Endothelial cell of umbilical vein (primary cell): ENCODE results near the gene UNC5C. TPM values are rescaled to one million over a fixed set of nuclear protein-coding genes. Genes with fewer than 3 reads are reported as not detected.

Source experiments
- BruUV-seq: library from RNA; stranded (reverse); fragments of 400-500 nt; replicated peaks from 2 replicates; lab custom pipeline; 2021; lab: Mats Ljungman, UMichigan
- CTCF ChIA-PET: fragments of 300-600, 350-600 bp; sonication (Branson Sonifier 250); formaldehyde crosslinking; loops from one replicate; lab custom pipeline; 2021; ENCODE audit warnings: antibody characterized with exemption, inconsistent platforms; lab: Charles Lee
- POLR2A ChIA-PET: fragments of 300-600, 350-600 bp; sonication (Branson Sonifier 250); formaldehyde crosslinking; loops from one replicate; lab custom pipeline; 2021; ENCODE audit warnings: antibody characterized with exemption, inconsistent platforms; lab: Charles Lee
- DNase-seq: peaks from one replicate; pipeline ENCODE4 v3.0.0-alpha.2; 2011; ENCODE audit warnings: low read depth, low spot score
- FAIRE-seq: peaks from 2 replicates; lab custom pipeline; 2011; peaks lifted over from hg19 to GRCh38; lab: Jason Lieb, UNC
- H2AFZ ChIP-seq: 2 replicates; pipeline ENCODE4 v1.6.0; 2012; ENCODE audit warnings: low read depth, low read length, control low read depth, inconsistent platforms
- H3K27ac ChIP-seq: 2 replicates; pipeline ENCODE4 v1.5.1; 2011; ENCODE audit warnings: low read depth, mild to moderate bottlenecking, control low read depth, low read length, moderate library complexity; ENCODE audit not compliant: insufficient read depth
- H3K27me3 ChIP-seq, 2 experiments: 2 replicates each; pipeline versions ENCODE4 v1.6.0 to v1.6.1; 2011; ENCODE audit warnings: low read length in 2 of 2, mixed read lengths in 1 of 2; ENCODE audit not compliant: control insufficient read depth in 2 of 2, insufficient read depth in 2 of 2
- H3K36me3 ChIP-seq, 2 experiments: 2 replicates in 1 of 2; 3 replicates in 1 of 2; pipeline ENCODE4 v1.5.1; 2011; ENCODE audit warnings: low read length in 2 of 2, mild to moderate bottlenecking in 1 of 2, moderate library complexity in 1 of 2; ENCODE audit not compliant: control insufficient read depth in 2 of 2, insufficient read depth in 2 of 2; ENCODE audit errors: extremely low read depth in 1 of 2
- H3K4me1 ChIP-seq: 3 replicates; pipeline ENCODE4 v1.5.1; 2011; ENCODE audit warnings: mild to moderate bottlenecking, low read length; ENCODE audit not compliant: control insufficient read depth, insufficient read depth; ENCODE audit errors: extremely low read depth
- H3K4me2 ChIP-seq: 2 replicates; pipeline ENCODE4 v1.6.1; 2011; ENCODE audit warnings: low read length, control low read depth, mixed read lengths; ENCODE audit not compliant: insufficient read depth
- H3K4me3 ChIP-seq, 3 experiments: fragments of 200-600 bp in 1 of 3; sonication (generic), shearing (Covaris generic) in 1 of 3; replicated peaks in 1 of 3; 2 replicates each; pipeline ENCODE4 v1.5.1; 2011 to 2016; ENCODE audit warnings: control low read depth in 3 of 3, low read length in 3 of 3, mild to moderate bottlenecking in 2 of 3, inconsistent platforms in 1 of 3, low read depth in 1 of 3, moderate library complexity in 1 of 3; ENCODE audit not compliant: insufficient read depth in 1 of 3
- H3K79me2 ChIP-seq: 2 replicates; pipeline ENCODE4 v1.6.0; 2012; ENCODE audit warnings: low read length, inconsistent platforms; ENCODE audit not compliant: control insufficient read depth, insufficient read depth
- H3K9ac ChIP-seq: replicated peaks from 2 replicates; pipeline ENCODE3; 2011; ENCODE audit warnings: low read length, control low read depth; ENCODE audit not compliant: insufficient read depth; ENCODE audit errors: extremely low read depth
- H3K9me1 ChIP-seq: replicated peaks from 3 replicates; pipeline ENCODE4 v1.6.0; 2011; ENCODE audit warnings: mild to moderate bottlenecking, low read length; ENCODE audit not compliant: control insufficient read depth, insufficient read depth; ENCODE audit errors: extremely low read depth
- H3K9me3 ChIP-seq: replicated peaks from 2 replicates; pipeline ENCODE4 v1.5.1; 2012; ENCODE audit warnings: low read length, inconsistent platforms; ENCODE audit not compliant: control insufficient read depth, insufficient read depth
- H4K20me1 ChIP-seq: replicated peaks from 2 replicates; pipeline ENCODE3; 2011; ENCODE audit warnings: mild to moderate bottlenecking, low read length; ENCODE audit not compliant: control insufficient read depth, insufficient read depth; ENCODE audit errors: extremely low read depth
- EZH2 ChIP-seq: IDR thresholded peaks from 2 replicates; pipeline ENCODE4 v1.6.1; 2012; ENCODE audit warnings: borderline replicate concordance, low read depth, mild to moderate bottlenecking, moderate library complexity, low read length, inconsistent platforms; ENCODE audit not compliant: severe bottlenecking
- FOS ChIP-seq: IDR thresholded peaks from 2 replicates; pipeline ENCODE4 v1.6.1; 2011; ENCODE audit warnings: mild to moderate bottlenecking, low read length, moderate library complexity, borderline replicate concordance; ENCODE audit not compliant: insufficient read depth
- GATA2 ChIP-seq: IDR thresholded peaks from 2 replicates; pipeline ENCODE4 v1.7.0; 2011; ENCODE audit warnings: low read depth, mild to moderate bottlenecking, moderate library complexity, mixed read lengths, low read length; ENCODE audit not compliant: insufficient read length, insufficient read depth
- JUN ChIP-seq: IDR thresholded peaks from 2 replicates; pipeline ENCODE4 v1.6.1; 2011; ENCODE audit warnings: borderline replicate concordance, low read depth; ENCODE audit not compliant: insufficient read length, insufficient read depth
- MYC ChIP-seq: IDR thresholded peaks from one replicate; pipeline ENCODE4 v1.6.1; 2011; ENCODE audit warnings: mild to moderate bottlenecking, low read depth, low read length
- POLR2AphosphoS5 ChIP-seq: IDR thresholded peaks from 2 replicates; pipeline ENCODE4 v1.6.1; 2012; ENCODE audit warnings: low read depth, mild to moderate bottlenecking, control low read depth, low read length, moderate library complexity; ENCODE audit not compliant: insufficient read depth
- dilution Hi-C: fragments of 300-500 bp; cut with MboI; formaldehyde crosslinking; loops from one replicate; pipeline ENCODE4 v1.15.0; 2019; ENCODE audit warnings: low sequenced_read_pairs; ENCODE audit not compliant: extremely low pct_ligation_motif_present
- intact Hi-C: fragments of 100-400 bp; cut with micrococcal nuclease; formaldehyde crosslinking; loops from one replicate; pipeline ENCODE4 v1.10.0; 2022
- polyA plus RNA-seq, 4 experiments: library from polyadenylated mRNA; depleted of rRNA in 3 of 4; stranded (reverse) in 3 of 4; unstranded in 1 of 4; fragments of >200 nt; gene quantifications; 2 replicates each; pipeline versions ENCODE4 v1.2.1 to v1.2.3, GENCODE V29; 2011 to 2012; ENCODE audit warnings: missing spikeins in 1 of 4
- total RNA-seq: library from RNA; stranded (reverse); gene quantifications from 2 replicates; pipeline ENCODE4 v1.2.3, GENCODE V29; 2021

The UNC5C gene
- total and polyA plus RNA-seq, 2 donors (not counting 3 experiments of a cell fraction or from before 2014, with no cell fraction given) = 0.44 to 0.53 TPM

- ChIA-PET POLR2A (no interaction called here), CTCF (interaction anchor here (2.3 to 3.3 kb wide), 2 partner anchors 15 to 40 kb away, joined by 8 to 21 read pairs; partner anchors contain the start of gene UNC5C)
- Histone ChIP-seq H2AFZ (no peak overlapping the region), H3K4me3 (no peak overlapping the region), H3K9me1 (peaks cover 2% of the 10 kb centered on the region), H3K27me3 (no peaks in the 10 kb centered on the region), H3K9ac (no peak overlapping the region), H4K20me1 (no peaks in the 10 kb centered on the region), H3K36me3 (no peaks in the 10 kb centered on the region), H3K4me2 (peak overlapping the region; percentile 14), H3K79me2 (no peaks in the 10 kb centered on the region), H3K27ac (no peak overlapping the region), H3K4me1 (peaks cover 38% of the 10 kb centered on the region), H3K9me3 (no peaks in the 10 kb centered on the region)
- no TSS peak for BruUV-seq
- dilution Hi-C loops = no loop called here
- TF ChIP-seq EZH2 = no peak
- no peak for TF ChIP-seq JUN
- no peak for TF ChIP-seq MYC
- TF ChIP-seq FOS = peak; percentile 56
- TF ChIP-seq POLR2AphosphoS5 = no peak
- no peak for TF ChIP-seq GATA2
- DNase-seq (peak; percentile 60), FAIRE-seq (no peak)
- intact Hi-C loops = loop anchor here (1.0 to 5.0 kb wide), 2 partner anchors 219 to 529 kb away; no protein-coding TSS in a partner anchor
Measured at GRCh38 chr4:95508421-95508820, 40.4 kb downstream of the UNC5C start.

GRCh38 chr4:95507561-95507960 is 41.2 kb downstream of the UNC5C start:
- dilution Hi-C loops = no loop called here

More at GRCh38 chr4:95507561-95507960, 41.2 kb downstream of the UNC5C start:
- DNase-seq = no peak
- Histone ChIP-seq H3K27me3 (no peaks in the 10 kb centered on the region), H3K9me3 (no peaks in the 10 kb centered on the region), H3K4me3 (no peak overlapping the region), H3K4me2 (peak overlapping the region; percentile 78), H4K20me1 (no peaks in the 10 kb centered on the region), H3K27ac (peak overlapping the region; percentile 48), H3K9me1 (peaks cover 2% of the 10 kb centered on the region), H3K36me3 (no peaks in the 10 kb centered on the region), H3K4me1 (peaks cover 38% of the 10 kb centered on the region), H3K79me2 (no peaks in the 10 kb centered on the region), H3K9ac (no peak overlapping the region), H2AFZ (peak overlapping the region; percentile 66)
- FAIRE-seq = no peak
- TF ChIP-seq FOS (no peak), POLR2AphosphoS5 (peak; percentile 9)
- CTCF ChIA-PET = interaction anchor here (0.7 to 1.3 kb wide), 3 partner anchors 15 to 341 kb away, joined by 3 to 5 read pairs (median 4); no protein-coding TSS in a partner anchor
- BruUV-seq = TSS peak; percentile 94
- intact Hi-C loops = loop anchor here (2.0 to 5.0 kb wide), 2 partner anchors 341 to 530 kb away; no protein-coding TSS in a partner anchor
- POLR2A ChIA-PET = no interaction called here
